ENCODE measurements around the gene THAP7.

- no peak for TF ChIP-seq CTCF (IDR thresholded peaks at IDR 0.05; ENCODE audit: low read depth, low read length)
- TF ChIP-seq EZH2phosphoT487 (IDR thresholded peaks at IDR 0.05; ENCODE audit: low read depth) = no peak
Observed at GRCh38 chr22:20967697-20968211, 34.2 kb downstream of the THAP7 start.
